Measurements from ENCODE around the gene GRIN2A. TPM values are rescaled to one million over a fixed set of nuclear protein-coding genes. Genes with fewer than 3 reads are reported as not detected.

The GRIN2A gene
- polyA plus RNA-seq, 2 of the 4 experiments (the other 2 are of a cell fraction): not detected

DNA sequence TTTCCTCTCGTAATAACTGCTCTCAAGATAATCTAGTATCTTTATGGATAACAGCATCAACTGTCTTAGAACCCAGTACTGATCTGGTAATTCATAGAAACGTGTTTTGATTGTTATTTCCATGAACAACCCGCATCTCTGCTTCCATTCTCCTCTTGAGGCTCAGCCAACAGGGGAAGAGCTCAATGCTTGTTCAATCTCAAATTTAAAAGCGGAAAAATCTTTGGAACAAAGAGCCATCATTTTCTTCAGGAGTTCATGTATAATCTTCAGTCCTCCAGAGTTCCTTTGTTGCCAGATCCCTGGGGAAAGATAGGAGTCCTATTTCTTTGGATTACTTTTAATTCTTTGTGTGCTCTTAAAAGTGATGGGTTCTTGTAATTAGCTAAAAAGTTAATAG is 319.9 kb downstream of the GRIN2A start (continued):
- no peak for TF ChIP-seq HOXB5 (CRISPR knock-in tag; IDR thresholded peaks at IDR 0.05)
- TF ChIP-seq CEBPB (IDR thresholded peaks at IDR 0.05): no peak
- no peak for TF ChIP-seq NPAS2 (CRISPR knock-in tag; IDR thresholded peaks at IDR 0.05; ENCODE audit: borderline replicate concordance)
- TF ChIP-seq EHF (CRISPR knock-in tag; IDR thresholded peaks at IDR 0.05): no peak
- TF ChIP-seq KDM5A (IDR thresholded peaks at IDR 0.05): no peak

DNA sequence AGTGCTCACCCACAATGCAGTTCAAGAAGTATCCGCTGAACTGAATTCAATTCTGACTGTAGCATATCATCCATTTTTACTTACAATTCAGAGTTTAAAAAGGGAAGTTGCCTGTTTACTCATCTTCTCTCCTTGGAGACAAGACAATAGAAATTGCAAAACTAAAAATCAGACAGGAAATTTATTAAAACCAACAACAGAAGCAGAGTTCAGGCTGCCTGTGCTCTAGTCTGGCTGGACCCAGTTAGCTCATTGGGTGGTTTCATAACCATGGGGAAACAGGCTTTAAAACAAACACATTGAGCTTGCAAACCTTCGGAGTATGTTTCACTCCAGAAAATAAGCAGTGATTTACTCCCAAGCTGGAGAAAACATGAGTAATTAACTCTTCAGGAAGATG is 321.4 kb downstream of the GRIN2A start:
- no peak overlapping the region for H3K4me3 ChIP-seq
- TF ChIP-seq FOSB (CRISPR knock-in tag; IDR thresholded peaks at IDR 0.05): no peak
- TF ChIP-seq, protein P1, sequence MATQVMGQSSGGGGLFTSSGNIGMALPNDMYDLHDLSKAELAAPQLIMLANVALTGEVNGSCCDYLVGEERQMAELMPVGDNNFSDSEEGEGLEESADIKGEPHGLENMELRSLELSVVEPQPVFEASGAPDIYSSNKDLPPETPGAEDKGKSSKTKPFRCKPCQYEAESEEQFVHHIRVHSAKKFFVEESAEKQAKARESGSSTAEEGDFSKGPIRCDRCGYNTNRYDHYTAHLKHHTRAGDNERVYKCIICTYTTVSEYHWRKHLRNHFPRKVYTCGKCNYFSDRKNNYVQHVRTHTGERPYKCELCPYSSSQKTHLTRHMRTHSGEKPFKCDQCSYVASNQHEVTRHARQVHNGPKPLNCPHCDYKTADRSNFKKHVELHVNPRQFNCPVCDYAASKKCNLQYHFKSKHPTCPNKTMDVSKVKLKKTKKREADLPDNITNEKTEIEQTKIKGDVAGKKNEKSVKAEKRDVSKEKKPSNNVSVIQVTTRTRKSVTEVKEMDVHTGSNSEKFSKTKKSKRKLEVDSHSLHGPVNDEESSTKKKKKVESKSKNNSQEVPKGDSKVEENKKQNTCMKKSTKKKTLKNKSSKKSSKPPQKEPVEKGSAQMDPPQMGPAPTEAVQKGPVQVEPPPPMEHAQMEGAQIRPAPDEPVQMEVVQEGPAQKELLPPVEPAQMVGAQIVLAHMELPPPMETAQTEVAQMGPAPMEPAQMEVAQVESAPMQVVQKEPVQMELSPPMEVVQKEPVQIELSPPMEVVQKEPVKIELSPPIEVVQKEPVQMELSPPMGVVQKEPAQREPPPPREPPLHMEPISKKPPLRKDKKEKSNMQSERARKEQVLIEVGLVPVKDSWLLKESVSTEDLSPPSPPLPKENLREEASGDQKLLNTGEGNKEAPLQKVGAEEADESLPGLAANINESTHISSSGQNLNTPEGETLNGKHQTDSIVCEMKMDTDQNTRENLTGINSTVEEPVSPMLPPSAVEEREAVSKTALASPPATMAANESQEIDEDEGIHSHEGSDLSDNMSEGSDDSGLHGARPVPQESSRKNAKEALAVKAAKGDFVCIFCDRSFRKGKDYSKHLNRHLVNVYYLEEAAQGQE (IDR thresholded peaks at IDR 0.05): no peak
- WGBS (ENCODE audit: missing lambda C conversion rate): 34% methylated on average over 2 of the region's 2 CpGs
- H3K27ac ChIP-seq: no peak overlapping the region
- H3K4me2 ChIP-seq: no peak overlapping the region
- DNase-seq (ENCODE audit: low read depth in 1 of 2, low spot score in 1 of 2) (no peak), ATAC-seq (no peak), FAIRE-seq (no peak)
- POLR2A ChIA-PET: no interaction called here
- CTCF ChIA-PET: interaction anchor here (0.7 kb wide), 1 partner anchor 654 kb away, joined by 3 read pairs; no protein-coding TSS in a partner anchor
- H3K9me3 ChIP-seq: no peaks in the 10 kb centered on the region
- no peaks in the 10 kb centered on the region for H3K4me1 ChIP-seq

DNA sequence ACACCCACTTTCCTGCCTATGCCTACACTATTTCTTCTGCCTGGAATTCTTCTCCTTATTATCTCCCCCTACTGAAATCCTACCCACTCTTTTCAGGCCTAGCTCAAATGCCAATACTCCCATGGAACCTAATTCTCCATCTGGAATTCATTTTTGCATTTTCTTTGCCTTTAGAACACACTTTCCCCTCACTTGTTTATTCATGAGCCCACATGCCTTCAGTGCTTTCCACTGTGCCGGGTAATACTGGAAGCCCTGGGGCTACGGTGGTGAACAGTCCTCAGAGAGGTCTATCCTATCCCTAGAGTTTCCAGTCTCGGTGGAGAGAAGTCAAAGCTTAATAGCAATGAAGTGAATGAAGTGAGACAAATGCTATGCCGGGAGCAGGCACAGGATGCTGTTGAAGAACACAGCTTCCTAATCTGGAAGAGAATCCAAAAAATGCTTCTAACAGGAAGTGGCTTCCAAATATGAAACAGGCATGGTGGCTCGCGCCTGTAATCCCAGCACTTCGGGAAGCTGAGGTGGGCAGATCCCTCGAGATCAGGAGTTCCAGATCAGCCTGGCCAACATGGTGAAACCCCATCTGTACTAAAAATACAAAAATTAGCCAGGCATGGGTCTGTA is 322.4 kb downstream of the GRIN2A start:
- H3K4me1 ChIP-seq: no peaks in the 10 kb centered on the region
- no peak for ATAC-seq
- CTCF ChIA-PET: no interaction called here

More for the DNA sequence above, 322.4 kb downstream of the GRIN2A start:
- 33% methylated on average over 8 of the region's 8 CpGs for WGBS (ENCODE audit: missing lambda C conversion rate)
- no peak overlapping the region for H3K4me2 ChIP-seq
- H3K4me3 ChIP-seq: no peak overlapping the region
- FAIRE-seq (no peak), DNase-seq (ENCODE audit: low read depth in 1 of 2, low spot score in 1 of 2) (no peak)
- TF ChIP-seq ESRRA (IDR thresholded peaks at IDR 0.05; ENCODE audit: borderline replicate concordance, low read length) (no peak), HEYL (CRISPR knock-in tag; IDR thresholded peaks at IDR 0.05) (no peak), EP300 (IDR thresholded peaks at IDR 0.05) (no peak), TP53 (CRISPR knock-in tag; IDR thresholded peaks at IDR 0.05) (no peak), KDM1A (IDR thresholded peaks at IDR 0.05; ENCODE audit: low read depth) (no peak), ZC3H11A (IDR thresholded peaks at IDR 0.05) (no peak), CHD4 (IDR thresholded peaks at IDR 0.05; ENCODE audit: borderline replicate concordance) (no peak), RARB (CRISPR knock-in tag; IDR thresholded peaks at IDR 0.05) (no peak), MYC (IDR thresholded peaks at IDR 0.05; ENCODE audit: borderline replicate concordance, low read length) (no peak), KDM5A (IDR thresholded peaks at IDR 0.05) (no peak), BHLHE40 (IDR thresholded peaks at IDR 0.05; ENCODE audit: low read depth, low read length) (no peak)
- TF ChIP-seq, protein P2, sequence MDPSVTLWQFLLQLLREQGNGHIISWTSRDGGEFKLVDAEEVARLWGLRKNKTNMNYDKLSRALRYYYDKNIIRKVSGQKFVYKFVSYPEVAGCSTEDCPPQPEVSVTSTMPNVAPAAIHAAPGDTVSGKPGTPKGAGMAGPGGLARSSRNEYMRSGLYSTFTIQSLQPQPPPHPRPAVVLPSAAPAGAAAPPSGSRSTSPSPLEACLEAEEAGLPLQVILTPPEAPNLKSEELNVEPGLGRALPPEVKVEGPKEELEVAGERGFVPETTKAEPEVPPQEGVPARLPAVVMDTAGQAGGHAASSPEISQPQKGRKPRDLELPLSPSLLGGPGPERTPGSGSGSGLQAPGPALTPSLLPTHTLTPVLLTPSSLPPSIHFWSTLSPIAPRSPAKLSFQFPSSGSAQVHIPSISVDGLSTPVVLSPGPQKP (IDR thresholded peaks at IDR 0.05; ENCODE audit: low read depth, low read length): no peak
- TF ChIP-seq, protein P3, sequence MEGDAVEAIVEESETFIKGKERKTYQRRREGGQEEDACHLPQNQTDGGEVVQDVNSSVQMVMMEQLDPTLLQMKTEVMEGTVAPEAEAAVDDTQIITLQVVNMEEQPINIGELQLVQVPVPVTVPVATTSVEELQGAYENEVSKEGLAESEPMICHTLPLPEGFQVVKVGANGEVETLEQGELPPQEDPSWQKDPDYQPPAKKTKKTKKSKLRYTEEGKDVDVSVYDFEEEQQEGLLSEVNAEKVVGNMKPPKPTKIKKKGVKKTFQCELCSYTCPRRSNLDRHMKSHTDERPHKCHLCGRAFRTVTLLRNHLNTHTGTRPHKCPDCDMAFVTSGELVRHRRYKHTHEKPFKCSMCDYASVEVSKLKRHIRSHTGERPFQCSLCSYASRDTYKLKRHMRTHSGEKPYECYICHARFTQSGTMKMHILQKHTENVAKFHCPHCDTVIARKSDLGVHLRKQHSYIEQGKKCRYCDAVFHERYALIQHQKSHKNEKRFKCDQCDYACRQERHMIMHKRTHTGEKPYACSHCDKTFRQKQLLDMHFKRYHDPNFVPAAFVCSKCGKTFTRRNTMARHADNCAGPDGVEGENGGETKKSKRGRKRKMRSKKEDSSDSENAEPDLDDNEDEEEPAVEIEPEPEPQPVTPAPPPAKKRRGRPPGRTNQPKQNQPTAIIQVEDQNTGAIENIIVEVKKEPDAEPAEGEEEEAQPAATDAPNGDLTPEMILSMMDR (IDR thresholded peaks at IDR 0.05): no peak
- H3K27ac ChIP-seq: no peak overlapping the region
- POLR2A ChIA-PET: no interaction called here
- H3K9me3 ChIP-seq: no peaks in the 10 kb centered on the region
